ENCODE results near the gene GJC1.

Gene GJC1

GRCh38 chr17:44770166-44770925 is 59.7 kb downstream of the GJC1 start:
- H3K27me3 ChIP-seq (ENCODE audit: insufficient read depth, low read depth, severe bottlenecking): no peaks in the 10 kb centered on the region
- no peak for TF ChIP-seq CTCF (IDR thresholded peaks at IDR 0.05; ENCODE audit: low read depth, low read length)
- H3K9me3 ChIP-seq (ENCODE audit: severe bottlenecking): no peaks in the 10 kb centered on the region
- H3K36me3 ChIP-seq: peaks cover 16% of the 10 kb centered on the region
- H3K27ac ChIP-seq: peak overlapping the region; percentile 80
- H3K4me3 ChIP-seq (ENCODE audit: low read depth, low read length): no peak overlapping the region
- DNase-seq: peak; percentile 76

- peaks cover 16% of the 10 kb centered on the region for H3K36me3 ChIP-seq
- TF ChIP-seq CTCF (IDR thresholded peaks at IDR 0.05; ENCODE audit: low read depth, low read length): no peak
- no peaks in the 10 kb centered on the region for H3K9me3 ChIP-seq (ENCODE audit: severe bottlenecking)
- no peaks in the 10 kb centered on the region for H3K27me3 ChIP-seq (ENCODE audit: insufficient read depth, low read depth, severe bottlenecking)
- H3K4me3 ChIP-seq (ENCODE audit: low read depth, low read length): no peak overlapping the region
- no peak for DNase-seq
- peak overlapping the region; percentile 80 for H3K27ac ChIP-seq
Observed at GRCh38 chr17:44769647-44770084, 60.4 kb downstream of the GJC1 start.

GRCh38 chr17:44769230-44769629 is 60.9 kb downstream of the GJC1 start:
- H3K36me3 ChIP-seq: peaks cover 12% of the 10 kb centered on the region
- no peaks in the 10 kb centered on the region for H3K9me3 ChIP-seq (ENCODE audit: severe bottlenecking)
- no peak for TF ChIP-seq CTCF (IDR thresholded peaks at IDR 0.05; ENCODE audit: low read depth, low read length)
- H3K27ac ChIP-seq: peak overlapping the region; percentile 80
- H3K27me3 ChIP-seq (ENCODE audit: insufficient read depth, low read depth, severe bottlenecking): no peaks in the 10 kb centered on the region
- H3K4me3 ChIP-seq (ENCODE audit: low read depth, low read length): no peak overlapping the region
- DNase-seq: no peak

GRCh38 chr17:44768505-44769142 is 61.5 kb downstream of the GJC1 start:
- H3K27me3 ChIP-seq (ENCODE audit: insufficient read depth, low read depth, severe bottlenecking): no peaks in the 10 kb centered on the region
- peaks cover 9% of the 10 kb centered on the region for H3K36me3 ChIP-seq

GRCh38 chr17:44767493-44767892 is 62.6 kb downstream of the GJC1 start:
- Histone ChIP-seq H3K27ac (peak overlapping the region; percentile 80), H3K4me3 (ENCODE audit: low read depth, low read length) (no peak overlapping the region), H3K9me3 (ENCODE audit: severe bottlenecking) (no peaks in the 10 kb centered on the region), H3K36me3 (peaks cover 4% of the 10 kb centered on the region; the same call in 1 of the 2 replicates), H3K27me3 (ENCODE audit: insufficient read depth, low read depth, severe bottlenecking) (no peaks in the 10 kb centered on the region)
- TF ChIP-seq CTCF (IDR thresholded peaks at IDR 0.05; ENCODE audit: low read depth, low read length): no peak
- DNase-seq: peak; percentile 96

More at GRCh38 chr17:44768505-44769142, 61.5 kb downstream of the GJC1 start:
- no peak for TF ChIP-seq CTCF (IDR thresholded peaks at IDR 0.05; ENCODE audit: low read depth, low read length)
- Histone ChIP-seq H3K4me3 (ENCODE audit: low read depth, low read length) (no peak overlapping the region), H3K9me3 (ENCODE audit: severe bottlenecking) (no peaks in the 10 kb centered on the region), H3K27ac (peak overlapping the region; percentile 80)
- DNase-seq: no peak
